Stimulated activated CD4-positive, alpha-beta T cell treated with anti-CD3 and anti-CD28 coated beads, Interleukin-4, amount 100 ng/mL, for 24 hours (primary cell): ENCODE results near the gene CNDP2.

Experiments used
- DNase-seq: peaks from one replicate; pipeline ENCODE4 v3.0.0-alpha.2; 2020

The CNDP2 gene

DNA sequence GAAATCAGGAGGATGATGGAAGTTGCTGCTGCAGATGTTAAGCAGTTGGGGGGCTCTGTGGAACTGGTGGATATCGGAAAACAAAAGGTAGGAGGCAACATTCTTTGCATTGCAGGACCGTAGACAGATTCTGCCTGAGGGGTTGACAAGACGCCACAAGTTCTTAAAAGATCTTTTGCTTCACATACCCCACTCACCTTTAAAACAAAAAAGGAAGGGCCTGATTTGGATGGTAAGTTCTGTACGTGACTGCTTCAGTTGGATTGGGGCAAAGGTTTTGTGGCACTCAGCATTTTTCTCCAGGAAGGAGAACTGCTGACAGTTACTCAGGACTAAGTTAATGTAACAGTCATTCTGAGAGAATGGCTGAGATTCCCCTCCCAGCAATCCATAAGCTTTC, 5.2 kb downstream of the CNDP2 start:
- no peak for DNase-seq

DNA sequence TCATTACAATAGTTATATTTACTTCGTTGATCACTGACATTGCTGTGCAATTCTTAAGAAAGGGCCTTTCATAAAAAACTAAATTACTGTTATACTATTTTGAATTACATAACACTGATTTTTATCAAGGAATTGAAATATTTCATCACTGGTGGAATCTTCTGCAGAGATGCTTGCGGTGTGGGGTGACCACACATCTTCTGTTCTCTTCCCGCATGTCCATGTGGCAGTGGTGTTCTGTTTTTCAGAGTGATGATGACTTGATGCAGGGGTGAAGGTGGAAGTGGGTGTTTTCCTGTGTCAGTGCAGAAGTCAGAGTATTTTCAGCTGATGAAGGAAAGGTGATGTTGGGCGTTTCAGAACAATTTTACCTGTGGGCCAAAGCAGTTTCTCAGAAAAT, 7.0 kb downstream of the CNDP2 start:
- no peak for DNase-seq

DNA sequence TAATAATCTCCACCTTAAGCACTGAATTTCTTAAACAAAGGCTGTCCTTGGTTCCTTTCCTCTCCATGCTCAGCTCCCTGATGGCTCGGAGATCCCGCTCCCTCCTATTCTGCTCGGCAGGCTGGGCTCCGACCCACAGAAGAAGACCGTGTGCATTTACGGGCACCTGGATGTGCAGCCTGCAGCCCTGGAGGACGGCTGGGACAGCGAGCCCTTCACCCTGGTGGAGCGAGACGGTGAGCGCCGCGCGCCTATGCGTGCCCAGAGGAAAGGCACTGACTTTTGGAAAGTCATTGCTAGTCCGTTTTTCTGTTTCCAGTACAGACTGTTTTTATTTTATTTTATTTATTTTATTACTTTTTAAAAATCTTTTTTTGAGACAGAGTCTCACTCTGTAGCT, 9.6 kb downstream of the CNDP2 start:
- no peak for DNase-seq

DNA sequence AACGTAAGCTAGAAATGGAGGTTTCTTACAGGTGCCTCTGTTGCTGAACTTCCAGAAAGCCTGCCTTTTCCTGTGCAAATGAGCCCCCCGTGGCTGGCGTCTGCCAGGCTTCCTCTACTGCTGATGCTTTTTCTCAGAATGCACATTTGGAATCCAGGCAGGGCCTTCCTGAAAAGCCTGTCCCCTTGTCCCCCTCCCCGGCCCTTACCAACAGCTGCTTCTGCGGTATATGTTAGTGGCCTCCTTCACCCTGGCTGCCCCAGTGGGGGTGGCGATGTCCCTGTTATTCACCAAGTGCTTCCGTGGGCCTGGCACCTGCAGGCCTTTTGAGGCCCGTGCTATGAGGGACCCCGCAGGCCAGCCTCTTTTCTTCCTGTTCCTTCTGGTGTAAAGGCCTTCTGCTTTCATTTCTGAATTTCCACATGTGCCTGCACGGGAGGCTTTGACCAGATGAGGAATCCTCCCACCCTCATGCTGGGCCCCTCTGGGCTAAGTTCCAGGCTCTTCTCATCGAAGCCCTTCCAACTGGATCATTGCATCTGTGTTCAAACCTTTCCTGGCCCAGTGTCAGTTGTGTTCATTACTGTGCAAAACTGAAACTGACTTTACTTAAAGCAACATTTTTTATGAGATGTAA, 10.4 kb downstream of the CNDP2 start:
- DNase-seq: no peak

DNA sequence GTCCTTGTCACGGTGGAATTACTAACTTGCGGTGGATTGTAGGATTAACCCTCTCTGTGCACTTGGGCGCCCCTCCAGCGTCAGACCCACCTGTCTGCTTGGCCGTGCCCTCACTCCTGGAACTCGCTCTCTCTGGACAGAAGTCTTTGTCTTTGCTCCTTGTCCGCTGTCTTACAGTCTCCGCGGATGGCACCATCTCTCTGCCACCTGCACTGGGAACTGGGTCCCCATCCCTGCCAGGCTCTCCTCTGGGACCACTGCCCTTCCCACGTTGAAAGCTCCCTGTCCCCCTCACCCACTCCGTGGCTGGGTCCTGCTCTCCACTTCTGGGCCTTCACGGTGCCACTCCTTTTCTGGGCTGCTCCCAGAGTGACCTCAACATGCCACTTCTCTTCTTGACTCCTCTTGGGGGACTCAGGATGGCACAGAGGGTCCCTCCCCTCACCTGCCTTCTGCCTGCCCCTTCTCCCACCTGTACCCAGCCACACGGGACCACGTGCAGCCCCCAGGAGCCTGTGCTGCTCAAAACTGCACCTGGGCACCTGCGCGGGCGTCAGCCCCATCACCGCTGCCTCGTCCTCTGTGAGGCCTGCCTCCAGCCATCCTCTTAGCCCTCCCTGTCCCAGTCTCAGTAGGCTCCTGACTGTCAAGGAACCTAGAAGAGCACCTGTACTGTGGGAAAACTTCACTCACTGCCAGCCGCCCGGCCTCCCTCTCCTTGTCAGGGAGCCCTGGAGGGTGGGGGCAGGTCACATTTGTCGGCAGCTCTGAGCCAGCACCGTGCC, 11.1 kb downstream of the CNDP2 start:
- DNase-seq: no peak

DNA sequence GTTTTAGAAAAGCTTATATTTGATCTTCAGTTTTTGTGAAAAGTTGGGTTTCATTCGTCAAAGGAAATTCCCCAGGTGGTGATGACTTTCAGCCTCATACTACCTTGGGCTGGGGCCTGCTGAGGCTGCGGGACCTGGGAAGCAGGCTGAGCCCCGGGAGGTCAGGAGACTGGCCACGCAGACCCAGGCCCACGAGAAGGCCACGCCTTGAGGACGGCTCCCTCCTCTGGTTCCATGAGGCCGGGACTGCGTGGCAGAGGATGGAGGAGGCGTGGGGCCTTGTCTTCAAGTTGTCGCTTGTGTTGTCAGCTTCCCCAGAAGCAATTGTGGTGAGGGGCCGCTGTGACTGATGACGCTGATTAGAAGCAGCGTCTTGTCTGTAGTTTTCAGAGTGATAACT, 11.8 kb downstream of the CNDP2 start:
- DNase-seq: no peak

DNA sequence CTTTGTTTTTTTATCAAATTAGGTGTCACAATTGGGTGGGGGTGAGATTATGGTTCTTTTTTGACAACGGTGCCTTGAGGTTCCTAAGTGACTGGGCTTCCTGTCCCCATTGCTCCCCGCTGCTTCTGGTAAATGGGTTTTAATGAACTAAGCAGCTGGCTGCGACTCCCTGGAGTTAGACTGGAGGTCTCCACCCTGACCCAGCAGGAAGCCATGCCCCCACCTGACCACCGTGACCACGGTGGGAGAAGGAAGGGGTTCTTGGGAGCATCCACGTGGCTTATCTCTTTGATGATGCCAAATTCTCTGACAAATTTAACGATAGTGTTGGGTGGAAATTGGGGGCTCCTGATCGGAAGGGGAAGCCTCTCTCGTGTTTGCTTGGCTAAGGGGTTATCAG, 12.2 kb downstream of the CNDP2 start:
- no peak for DNase-seq

DNA sequence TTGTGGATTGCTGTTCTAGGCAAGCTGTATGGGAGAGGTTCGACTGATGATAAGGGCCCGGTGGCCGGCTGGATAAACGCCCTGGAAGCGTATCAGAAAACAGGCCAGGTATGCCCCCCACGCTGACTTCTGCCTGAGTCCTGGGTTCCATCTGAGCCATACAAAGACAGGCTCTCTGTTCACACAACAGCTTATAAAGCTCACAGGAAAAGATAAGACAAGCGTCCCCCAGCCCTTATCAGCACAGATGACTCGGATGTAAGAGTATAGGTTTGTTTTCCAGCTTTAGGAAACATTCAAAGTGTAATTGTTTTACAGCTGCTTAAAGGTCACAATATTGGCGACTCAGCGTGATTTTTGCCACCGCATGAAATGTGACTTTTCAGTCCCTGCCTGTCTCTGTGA, 12.7 kb downstream of the CNDP2 start:
- DNase-seq: no peak

DNA sequence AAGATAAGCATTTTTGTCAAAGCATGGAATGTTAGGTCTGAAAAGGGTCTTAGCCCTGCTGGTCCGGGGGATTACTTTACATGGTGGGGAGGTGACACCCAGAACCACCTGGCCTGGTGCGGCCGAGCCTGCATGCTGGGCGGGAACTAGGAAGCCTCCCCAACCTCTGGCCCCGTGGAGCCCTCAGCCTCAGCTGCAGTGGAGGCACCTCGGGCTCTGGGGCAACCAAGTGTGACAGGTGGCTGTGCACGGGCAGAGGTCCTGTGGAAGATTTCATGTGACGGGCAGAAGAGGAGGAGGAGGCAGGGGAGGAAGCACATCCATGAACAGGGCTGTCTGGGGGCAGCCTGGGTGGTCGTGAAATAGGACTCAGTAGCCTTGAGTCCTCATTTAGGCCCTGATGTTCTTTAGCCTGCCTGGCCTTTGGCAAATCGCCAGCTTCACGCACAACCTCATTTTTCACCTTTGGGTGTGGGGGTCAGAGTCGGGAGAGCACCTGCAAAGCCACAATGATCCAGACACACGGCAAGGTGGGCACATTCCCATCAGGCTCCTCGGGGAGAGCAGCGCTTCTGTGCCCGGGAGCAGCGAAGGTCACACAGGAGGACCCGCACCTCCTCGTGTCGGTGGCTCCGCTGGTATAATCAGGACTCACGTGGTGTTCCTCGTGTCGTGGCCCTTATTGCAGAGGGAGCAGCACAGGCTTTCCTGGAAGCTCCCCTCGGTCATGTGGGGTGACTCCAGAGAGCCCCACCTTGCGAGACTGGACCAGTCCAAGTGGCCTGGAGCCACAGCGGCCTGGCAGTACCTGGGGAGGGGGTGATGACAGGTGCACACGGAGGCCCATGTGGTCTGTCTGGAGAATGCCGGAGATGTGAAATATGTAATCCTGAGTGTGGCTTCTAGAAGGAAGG, 13.9 kb downstream of the CNDP2 start:
- no peak for DNase-seq

DNA sequence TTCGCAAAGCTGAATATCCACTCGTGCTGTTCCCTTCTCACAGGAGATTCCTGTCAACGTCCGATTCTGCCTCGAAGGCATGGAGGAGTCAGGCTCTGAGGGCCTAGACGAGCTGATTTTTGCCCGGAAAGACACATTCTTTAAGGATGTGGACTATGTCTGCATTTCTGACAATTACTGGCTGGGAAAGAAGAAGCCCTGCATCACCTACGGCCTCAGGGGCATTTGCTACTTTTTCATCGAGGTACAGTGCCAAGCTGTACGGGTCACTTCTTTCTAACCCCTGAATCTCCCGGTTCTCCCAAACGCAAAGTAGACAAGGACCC, 14.6 kb downstream of the CNDP2 start:
- no peak for DNase-seq

DNA sequence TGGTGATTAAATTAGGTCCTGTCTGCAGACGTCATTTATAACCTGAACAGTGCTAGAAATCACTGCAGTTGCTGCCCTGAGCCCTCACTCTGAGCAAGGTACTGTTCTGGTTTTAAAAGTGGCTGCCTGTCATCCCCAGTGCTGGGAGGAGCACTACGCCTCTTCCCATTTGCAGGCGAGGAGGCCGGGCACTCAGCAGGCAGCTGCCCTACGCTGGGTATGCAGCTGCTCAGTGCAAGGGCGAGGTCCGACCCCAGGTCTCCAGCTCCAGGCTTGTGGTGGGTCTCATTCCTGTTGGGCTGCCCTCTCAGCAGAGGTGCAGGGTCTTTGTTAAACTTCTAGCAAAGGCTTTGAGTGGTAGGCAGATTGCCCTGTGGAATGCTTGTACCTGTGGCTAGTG, 15.7 kb downstream of the CNDP2 start:
- DNase-seq: no peak

DNA sequence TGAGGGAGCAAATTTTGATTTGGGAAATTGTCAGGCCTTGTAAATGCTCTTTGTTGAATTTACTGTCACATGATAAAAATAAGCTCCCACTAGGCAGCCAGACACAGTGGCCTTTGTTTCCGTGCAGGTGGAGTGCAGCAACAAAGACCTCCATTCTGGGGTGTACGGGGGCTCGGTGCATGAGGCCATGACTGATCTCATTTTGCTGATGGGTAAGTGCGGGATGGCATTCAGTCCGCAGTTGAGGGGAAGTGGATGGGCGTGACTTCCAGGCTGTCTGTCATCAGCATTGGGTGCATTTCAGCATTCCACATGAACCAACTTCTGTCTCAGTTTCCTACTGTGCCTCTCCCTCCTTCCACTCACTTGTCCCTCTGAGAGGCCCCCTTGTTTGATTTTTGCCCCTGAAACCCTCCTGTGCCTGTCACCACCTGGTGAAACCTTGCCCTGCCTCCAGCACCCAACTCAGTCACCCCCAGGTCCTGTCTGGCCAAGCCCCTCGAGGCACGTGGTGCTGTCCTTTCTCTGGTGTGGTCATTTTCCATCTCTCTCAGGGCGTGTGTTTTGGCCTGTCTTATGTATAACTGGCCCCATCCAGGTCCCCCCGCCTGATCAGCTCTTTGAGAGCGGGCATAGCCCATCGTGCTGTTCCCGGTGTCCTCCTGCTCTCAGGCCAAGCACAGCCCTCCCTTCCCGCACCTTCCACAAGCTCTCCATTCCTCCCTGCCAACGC, 16.3 kb downstream of the CNDP2 start:
- DNase-seq: no peak

DNA sequence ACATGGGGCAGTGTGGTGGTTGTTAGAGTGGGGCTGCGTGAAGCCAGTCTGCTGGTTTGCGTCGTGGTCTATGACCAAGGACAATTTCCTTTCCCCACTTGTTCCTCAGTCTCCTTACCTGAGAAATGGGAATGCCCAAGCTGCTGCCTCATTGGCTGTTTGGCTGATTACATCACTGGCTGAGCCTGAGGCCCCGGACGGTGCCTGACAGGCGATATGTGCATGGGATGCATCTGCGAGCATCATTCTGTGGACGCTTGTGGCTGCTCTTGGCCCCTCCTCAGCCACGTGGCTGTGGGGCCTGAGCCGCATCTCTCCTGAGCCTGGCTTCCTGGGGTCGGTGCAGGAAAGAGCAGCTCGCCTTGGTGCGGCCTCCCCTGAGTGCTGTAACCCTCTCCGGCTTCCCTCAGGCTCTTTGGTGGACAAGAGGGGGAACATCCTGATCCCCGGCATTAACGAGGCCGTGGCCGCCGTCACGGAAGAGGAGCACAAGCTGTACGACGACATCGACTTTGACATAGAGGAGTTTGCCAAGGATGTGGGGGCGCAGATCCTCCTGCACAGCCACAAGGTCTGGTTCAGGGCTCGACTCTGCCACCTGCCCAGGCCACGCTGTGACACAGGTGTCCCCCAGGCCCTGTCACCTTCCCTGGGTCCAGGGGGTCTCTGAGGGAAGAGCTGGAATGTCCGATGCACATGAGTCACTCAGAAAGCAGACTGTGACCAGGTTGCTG, 17.2 kb downstream of the CNDP2 start:
- no peak for DNase-seq

DNA sequence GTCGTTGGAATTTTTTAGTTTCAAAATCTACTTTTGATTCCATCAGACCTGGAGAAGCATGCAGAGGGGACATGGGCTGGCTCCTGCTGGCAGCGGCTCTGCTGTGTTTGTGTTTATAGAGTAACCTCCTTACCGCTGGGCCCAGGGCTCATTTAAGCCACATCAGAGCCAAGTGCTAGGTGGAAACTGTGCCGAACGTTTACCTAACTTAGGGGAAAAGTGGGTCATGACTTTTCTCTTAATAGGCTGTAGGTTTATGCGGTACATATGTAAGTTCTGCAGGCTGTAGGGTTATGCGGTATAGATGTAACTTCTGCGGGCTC, 17.7 kb downstream of the CNDP2 start:
- DNase-seq: no peak

DNA sequence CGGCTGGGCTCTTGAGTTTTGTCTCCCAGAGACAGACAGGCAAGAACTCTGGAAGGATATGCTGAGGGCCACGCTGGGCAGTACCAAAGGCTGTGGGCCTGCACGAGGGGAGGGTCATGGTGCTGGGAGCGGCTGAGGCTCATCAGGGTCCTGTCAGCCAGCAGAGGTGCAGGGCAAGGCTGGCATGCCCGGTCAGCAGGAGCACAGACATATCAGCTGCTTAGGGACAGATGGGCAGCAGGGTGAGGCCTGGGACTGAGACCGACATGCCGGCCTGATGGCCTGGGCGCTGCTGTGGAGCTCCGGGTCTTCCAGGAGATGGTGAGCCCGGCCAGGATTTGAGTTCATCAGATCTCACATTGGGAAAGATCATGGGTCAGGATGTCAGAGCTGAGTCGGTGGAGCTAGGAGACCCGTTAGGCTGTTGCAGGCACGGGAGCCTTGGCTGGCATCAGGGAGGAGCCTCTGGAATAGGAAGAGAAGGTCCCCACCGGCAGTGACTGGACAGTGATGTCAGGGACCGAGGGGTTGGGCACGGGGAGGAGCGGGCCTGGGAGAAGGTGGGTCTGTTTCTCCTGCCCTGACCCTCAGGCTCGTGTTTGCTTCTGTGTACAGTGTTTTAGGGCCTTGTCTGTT, 18.8 kb downstream of the CNDP2 start:
- no peak for DNase-seq

DNA sequence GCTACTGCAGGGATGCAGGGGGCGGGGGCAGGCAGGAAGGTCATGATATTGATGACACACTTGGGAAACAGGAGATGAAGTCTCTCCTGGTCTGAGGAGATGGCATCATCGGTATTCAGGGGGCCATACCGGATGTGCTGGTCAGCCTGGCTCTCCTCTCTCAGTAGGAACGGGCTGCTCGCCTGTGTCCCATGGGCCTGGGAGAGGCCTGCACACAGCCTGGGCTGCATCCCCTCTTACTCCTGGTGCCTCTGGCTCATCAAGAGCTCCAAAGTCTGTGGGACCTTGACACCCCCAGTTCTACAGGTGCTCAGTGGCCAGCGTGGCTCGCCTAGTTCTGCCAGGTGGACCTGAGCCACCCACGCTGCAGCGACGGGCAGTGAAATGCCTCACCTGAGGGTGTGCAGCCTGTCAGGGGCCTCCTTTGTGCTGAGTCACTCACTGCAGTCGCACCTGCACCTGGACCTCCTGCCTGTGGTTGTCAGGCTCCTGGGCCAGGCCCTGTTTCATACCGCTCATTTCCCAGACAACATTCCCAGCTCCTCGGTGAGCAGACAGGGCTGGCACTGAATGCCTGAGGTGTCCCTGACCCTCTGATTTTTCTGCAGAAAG, 19.6 kb downstream of the CNDP2 start:
- DNase-seq: no peak

DNA sequence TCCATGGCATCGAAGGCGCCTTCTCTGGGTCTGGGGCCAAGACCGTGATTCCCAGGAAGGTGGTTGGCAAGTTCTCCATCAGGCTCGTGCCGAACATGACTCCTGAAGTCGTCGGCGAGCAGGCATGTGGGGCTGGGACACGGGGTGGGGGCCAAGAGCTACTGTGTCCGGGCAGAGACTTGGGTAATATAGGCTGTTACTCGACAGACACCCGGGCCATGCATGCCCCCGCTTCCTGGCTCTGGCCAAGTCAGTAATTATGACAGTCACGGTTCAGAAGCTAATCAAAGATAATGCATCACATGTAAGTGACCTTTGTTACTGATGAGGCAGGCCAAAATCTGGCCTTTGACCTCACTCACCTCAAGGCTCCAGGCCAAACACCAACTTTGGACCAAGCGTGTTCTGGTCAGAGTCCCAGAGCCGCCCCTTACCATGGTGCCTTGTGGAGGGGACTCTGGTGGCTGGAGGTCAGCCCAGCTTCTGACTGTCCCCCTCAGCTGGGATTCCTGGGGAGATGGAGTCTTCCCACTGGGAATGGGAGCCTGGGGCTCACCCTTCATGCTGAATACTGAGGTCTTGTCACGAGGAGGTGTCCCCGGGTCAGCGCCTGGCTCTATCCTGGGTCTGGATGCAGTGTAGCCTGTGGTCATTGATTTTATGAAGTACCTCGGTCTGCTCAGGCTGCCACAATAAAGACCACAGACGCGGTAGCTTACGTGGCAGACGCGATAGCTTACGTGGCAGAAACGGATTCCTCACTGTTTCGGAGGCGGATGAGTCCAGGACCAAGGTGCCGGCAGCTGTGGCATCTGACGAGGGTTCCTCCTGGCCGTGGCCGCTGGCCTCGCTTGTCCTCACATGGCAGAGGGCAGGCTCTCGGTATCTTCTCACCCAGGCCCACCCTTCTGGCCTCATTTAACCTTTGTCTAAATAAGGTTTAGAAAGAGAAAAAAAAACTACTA, 20.4 kb downstream of the CNDP2 start:
- DNase-seq: no peak

DNA sequence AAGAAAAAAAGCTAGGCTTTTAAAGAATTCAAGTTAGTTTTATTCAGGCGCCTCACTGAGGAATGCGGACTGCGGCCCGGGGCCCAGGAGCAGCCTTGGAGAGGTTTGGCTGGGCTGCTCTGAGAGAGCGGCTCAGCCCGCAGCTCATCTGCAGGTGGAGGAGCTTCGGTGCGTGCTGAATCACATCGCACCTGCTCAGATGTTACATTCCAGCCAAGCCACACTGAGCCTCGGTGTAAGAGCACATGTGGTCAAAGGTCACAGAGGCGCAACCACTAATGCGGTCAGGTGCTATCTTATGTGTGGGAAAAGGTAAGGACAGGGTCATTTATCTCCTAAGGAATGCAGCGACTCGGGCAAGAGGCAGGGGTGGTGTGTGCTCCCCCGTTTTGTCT, 21.1 kb downstream of the CNDP2 start:
- DNase-seq: no peak

DNA sequence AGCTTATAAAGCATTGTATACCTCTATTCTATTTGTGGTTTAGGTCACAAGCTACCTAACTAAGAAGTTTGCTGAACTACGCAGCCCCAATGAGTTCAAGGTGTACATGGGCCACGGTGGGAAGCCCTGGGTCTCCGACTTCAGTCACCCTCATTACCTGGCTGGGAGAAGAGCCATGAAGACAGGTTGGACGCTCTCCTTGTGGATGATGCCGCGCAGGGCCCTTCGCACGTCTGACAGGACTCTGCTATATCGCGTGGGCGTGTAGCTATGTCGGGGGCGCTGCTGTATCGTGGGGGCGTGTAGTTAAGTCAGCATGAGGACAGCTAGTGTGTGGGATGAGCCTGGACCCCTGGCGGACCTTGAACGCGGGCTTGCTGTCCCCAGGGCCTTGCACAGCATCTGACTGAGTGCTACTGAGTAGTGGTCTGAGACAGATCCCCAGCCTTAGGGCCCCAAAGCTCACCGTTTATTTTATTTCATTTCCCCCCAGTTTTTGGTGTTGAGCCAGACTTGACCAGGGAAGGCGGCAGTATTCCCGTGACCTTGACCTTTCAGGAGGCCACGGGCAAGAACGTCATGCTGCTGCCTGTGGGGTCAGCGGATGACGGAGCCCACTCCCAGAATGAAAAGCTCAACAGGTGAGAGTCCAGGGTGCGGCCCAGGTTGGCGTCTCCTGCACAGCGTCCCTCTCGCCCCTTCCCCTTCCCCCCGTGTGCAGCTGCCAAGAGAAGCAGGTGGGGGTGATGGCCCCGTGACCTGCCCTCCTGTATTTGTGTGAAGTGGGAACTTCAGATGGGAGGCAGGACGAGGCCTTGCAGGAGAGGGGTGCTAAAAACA, 22.5 kb downstream of the CNDP2 start:
- no peak for DNase-seq
